ENCODE measurements around the gene ADCY3.

Gene ADCY3

DNA sequence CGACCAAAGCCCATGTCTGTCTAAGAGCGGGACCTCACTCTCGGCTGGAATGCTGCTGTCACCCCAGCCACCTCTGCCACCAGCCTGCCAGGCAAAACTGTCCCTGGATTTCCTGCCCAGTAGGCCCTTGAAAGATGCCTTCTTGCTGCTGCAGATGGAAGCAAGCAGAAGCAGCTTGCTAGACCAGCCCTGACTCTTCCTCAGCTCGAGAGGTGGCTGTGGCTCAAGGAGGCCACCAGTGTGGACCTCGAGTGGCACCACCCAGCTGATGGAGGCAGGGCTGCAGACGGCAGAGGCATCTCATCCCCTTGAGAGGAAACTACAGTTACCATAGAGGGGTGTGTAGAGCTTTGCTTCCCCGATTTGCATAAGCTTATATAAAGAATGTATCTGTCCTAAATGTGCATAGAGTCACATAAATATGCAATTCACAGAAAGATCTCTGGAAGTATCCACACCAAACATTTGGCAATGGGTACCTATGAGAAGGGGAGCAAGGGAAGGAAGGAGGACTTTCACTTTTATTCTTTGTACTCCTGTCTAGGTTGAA, 20.6 kb downstream of the ADCY3 start:
- no peak for DNase-seq

DNA sequence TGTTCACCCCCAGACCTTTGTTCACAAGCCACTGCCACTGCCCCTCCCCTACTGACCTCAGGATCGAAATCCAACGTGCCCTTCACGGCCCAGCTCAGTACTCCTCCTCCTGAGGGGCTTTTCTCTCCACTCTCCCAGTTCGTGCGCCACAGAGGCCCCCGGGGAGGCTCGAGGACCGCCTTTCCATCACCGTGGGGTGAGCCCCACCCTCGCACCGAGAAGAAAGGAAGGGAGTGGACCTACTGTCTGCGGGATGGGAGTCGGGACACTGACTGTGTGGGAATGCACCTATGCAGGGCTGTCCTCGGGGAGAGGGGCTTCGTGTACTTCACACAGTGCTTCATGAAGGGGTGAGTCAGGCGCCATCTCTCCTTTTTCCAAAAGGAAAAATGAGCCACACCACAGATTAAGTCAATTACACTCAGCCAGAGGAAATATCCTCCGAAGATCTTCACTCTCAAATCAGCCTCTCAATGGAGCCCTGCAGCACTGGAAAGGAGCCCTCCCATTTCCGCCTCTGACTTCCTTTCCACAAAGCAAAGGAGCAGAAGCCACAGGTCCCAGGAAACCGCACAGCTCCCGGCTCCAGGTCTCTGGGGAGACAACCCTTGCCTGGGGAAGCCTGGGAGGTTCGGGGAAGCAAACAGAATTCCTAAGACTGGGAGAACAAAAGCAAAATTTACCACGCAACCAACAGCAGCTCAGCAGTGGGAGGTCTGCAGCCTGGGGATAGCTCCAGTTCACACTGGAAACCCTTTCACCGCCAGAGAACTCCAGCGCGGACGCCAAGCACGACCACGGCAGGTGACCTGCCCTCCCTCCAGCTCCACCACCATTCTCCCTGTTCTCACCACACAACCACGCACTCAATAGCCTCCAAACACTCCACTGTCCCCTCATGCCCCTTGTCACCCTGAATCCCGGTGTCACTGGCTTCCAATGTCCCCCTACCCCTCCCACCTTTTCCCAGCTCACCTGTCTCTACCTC, 21.6 kb downstream of the ADCY3 start:
- DNase-seq, result no peak

DNA sequence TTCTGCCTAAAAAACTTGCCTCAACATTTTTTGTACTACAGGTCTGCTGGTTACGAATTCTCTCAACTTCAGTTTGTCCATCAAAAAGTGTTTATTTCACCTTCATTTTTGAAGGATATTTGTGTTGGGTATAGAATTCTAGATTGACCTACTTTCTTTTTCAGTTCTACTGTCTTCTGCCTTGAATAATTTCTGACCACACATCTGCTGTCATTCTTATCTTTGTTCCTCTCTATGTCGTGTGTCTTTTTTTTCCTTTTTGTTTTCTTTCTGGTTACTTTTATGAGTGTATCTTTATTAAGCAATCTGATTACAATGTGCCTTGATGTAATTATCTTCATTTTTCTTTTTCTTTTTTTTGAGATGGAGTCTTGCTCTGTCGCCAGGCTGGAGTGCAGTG, 25.3 kb downstream of the ADCY3 start:
- no peak for DNase-seq

DNA sequence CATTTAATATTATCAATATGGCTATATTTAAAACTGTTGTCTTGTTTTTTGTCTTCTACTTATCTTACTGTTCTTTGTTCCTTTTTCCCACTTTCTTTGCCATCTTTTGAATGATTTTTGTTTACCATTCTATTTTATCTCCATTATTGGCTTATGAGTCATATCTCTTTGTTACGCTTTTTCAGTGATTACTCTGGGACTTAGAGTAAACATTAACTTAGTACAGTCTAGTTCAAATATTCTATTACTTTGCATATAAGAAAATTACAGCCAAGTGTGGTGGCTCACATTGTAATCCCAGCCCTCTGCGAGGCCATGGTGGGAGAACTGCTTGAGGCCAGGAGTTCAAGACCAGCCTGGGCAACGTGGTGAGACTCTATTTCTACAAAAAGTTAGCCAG, 26.1 kb downstream of the ADCY3 start:
- no peak for DNase-seq

DNA sequence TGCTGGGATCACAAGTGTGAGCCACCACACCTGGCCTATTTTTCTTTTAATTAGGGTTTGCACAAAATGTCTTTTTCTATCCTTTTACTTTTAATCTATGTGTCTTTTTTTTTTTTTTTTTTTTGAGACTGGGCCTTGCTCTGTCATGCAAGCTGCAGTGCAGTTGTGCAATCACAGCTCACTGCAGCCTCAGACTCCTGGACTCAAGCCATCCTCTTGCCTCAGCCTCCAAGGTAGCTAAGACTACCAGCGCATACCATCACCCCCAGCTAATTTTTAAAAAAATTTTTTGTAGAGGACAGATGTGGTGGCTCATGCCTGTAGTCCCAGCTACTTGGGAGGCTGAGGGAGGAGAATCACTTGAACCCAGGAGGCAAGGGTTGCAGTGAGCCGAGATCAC, 27.1 kb downstream of the ADCY3 start:
- no peak for DNase-seq

DNA sequence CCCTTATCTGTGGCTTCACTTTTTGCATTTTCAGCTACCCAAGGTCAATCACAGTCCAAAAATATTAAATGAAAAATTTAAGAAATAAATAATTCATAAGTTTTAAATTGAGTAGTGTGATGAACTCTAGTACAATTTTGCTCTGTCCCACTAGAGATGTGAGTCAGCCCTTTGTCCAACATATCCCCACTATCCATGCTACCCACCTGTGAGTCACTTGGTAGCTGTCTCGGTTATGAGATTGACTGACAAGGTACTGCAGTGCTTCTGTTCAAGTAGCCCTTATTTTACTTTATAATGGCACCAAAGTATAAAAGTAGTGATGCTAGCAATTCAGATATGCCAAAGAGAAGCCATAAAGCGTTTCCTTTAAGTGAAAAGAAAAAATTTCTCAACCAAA, 28.8 kb downstream of the ADCY3 start:
- DNase-seq, result no peak

DNA sequence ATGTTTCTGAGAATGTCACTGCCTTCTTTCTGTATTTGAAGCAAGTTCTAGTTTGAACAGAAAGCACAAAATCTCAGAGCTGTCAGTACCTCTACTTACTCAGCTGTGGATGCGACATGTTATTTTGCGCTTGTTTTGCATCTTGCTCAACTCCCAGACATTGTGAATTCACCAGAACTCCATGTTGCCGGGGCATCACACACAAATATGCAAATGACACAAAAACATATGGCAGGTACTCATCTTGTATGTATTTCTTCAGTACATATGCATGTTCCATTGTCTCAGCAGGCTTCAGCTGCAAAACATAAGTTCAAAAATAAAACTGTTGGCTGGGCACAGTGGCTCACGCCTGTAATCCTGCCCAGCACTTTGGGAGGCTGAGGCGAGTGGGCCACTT, 30.8 kb downstream of the ADCY3 start:
- DNase-seq, result no peak

DNA sequence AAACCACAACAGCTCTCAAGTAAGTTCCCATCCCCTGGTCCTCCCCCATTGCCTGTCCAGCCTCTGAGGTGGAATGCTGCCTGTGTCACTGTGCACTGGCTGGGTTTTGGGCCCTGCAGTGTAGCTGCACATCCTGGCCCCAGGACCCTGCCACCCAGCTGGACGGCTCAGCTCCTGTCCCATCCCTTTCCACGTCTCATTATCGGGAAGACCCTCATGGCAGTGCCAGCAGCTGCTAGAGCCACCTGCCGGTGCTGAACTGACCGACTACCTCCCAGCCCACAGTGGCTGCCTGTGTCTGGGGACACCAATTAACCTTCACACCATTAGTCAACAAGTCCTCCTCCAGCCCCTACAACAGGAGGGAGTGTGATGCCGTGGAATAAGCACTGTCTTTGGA, 31.9 kb downstream of the ADCY3 start:
- no peak for DNase-seq

DNA sequence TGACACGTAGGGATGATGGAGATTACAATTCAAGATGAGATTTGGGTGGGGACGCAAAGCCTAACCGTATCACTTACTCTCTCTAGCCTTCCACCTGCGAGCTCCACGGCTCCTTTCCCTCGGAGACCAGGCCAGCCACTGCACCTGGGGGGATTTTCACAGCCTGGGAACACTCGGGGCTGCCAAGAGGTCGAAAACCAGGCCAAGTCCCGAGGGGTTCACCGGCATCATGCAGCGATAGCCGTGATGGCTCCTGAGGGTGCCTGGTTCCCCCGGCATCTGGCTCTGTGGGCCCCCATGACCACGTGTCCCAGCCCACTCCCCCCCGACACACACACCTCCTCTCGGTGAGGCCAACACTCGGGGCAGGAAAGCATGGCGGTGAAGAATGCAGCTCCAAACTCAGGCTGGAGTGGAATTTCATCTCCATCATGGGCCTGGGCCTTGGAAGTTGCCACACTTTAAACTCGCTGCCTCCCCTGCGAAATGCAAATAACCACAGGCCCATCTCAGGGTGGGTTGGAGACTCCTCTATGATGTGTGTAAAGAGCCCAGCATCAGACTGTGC, 32.6 kb downstream of the ADCY3 start:
- no peak for DNase-seq

DNA sequence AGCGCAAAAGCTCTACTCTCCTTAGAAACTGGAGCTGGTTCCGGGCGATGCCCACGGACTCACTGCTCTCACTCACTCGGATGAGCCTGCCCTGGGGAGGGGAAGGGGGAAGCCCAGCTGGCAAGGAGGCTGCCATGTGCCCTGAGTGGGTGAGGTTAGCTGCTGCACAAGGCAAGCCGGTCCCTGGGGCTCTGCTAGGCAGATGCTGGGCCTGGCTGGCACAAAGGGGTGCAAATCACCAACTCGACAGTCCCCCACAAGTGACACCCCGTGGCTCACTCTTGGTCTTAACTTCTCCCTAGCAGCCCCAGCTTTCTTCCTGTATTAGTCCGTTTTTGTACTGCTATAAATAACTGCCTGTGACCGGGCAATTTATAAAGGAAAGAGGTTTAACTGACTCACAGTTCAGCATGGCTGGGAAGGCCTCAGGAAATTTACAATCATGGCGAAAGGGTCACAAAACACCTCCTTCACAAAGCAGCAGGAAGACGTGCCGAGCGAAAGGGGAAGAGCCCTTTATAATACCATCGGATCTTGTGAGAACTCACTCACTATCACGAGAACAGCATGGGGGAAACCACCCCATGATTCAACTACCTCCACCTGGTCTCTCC, 33.2 kb downstream of the ADCY3 start:
- no peak for DNase-seq

DNA sequence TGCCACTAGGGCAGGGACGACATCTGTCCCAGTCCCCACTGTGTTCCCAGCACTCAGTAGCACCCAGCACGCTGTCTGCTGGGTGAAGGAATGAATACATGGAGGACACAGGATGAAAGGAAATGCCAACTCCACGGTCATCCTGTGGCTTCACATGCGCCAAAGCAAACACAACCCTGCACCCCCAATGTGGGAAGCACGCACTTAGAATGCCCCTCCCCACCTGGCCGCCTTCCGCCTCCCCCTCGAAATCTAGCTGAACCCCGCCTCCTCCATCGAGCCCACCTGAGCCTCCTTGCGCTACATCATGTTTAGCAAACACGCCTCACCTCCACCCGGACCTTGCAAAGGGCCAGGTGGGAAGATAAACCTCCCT, 33.9 kb downstream of the ADCY3 start:
- DNase-seq, result no peak

DNA sequence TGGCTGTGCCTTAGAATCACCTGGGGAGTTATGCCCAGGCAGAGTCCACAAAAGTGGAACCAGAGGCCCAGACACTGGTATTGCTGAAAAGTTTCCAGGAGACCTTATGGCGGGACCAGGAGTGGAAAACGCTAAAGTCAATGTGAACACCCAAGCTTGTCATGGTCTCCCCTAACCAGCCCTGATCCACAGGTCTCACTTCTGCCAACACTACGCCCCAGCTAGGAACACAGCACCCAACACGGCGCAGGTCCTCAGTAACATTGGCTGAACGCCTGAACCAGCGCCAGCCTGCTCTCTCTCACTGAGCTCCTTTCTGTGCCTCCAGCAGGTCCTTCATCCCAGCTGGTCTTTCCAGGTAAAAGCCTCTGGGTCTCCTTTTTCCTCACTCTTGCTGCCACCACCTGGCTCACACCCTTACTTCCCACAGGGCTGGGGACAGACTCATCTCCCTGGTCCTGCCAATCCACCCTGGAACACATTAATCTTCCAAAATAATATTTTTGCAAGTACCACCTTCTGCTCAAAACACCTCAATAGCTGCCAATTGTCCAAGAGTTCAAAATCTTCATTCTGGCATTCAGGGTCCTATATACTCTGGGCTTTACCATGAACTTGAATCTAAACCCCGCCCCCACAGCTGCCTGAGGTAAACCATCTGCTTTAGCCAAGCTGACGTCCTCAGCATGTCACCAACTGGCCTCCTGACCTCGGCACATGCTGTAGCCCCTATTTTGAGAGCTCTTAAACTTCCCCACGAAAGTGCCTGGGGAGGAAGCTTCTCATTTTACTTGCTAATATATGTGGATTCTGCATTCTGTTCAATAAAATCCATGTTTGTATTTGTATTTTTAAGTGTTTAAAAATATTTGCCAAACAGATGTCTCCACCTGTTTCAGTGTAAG, 34.6 kb downstream of the ADCY3 start:
- no peak for DNase-seq

DNA sequence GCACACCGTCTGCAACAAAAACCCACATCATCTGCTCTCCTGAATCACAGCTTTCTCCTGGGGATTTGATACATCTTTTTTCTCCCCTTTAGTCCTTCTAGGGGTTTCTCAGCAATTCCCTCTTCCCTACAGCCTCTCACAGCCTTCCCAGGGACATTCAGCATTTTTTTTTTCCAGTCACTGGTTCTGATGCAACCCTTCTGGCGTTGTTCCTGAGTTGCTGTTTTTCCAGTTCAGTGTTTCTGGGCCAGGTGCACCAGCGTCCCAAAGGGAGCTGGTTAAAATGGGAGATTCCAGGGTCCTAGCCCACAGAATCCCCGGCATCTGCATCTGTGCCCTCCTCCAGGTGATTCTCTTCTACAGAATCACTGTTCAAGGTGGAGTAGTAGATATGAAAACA, 36.1 kb downstream of the ADCY3 start:
- DNase-seq, result no peak

DNA sequence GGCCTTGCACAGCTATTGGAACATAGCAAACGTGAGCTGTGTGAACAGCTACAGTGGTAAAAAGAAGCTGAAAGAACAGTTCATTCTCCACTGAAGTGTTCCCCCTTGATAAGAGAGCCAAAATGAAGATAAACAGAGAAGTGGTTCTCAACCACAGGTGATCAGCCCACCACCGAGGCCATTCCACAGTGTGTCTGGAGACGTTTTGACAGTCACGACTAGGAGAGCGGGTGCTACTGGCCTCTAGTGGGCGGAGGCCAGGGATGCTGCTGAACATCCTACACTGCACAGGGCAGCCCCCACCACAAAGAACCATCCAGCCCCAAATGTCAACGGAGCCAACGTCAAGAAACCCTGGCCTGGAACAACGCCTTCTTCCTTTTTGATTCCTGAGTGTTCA, 38.4 kb downstream of the ADCY3 start:
- DNase-seq, result no peak

DNA sequence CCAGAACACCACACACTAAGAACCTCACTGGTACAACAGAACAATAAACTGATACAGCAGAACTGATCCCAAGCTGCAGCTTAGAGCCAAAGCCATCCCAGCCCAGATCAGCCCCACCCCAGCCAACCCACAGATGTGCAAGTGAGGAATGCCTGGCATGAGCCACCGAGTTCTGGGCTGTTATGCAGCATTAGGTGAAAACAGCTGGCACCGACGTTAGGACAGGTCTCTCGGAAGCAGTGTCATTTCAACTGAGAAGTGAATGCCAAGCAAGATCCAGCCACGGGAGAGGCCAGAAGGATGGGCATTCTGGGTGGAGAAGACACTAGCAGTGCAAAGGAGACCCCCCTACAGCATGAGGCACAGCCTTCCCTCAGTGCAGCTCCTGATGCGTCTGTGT, 38.9 kb downstream of the ADCY3 start:
- no peak for DNase-seq

DNA sequence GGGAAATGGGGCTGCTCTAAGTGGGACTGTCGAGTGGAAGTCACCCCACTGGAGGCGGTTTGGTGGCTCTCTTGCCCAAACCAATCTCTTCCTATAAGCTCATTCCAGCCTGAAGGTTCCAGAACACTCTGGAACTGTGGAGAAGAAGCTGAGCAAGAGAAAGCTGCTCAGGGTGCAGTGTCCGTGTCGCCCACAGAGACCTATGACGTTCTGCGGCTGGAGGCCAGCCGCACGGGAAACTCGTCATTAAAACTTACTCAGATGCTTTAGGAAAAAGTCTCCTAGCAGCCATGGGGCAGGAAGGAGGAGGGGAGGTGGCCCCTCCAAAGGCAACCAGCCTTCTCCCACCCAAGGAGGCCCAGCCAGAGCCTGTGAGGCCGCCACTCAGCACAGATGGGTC, 41.7 kb downstream of the ADCY3 start:
- DNase-seq, result no peak

DNA sequence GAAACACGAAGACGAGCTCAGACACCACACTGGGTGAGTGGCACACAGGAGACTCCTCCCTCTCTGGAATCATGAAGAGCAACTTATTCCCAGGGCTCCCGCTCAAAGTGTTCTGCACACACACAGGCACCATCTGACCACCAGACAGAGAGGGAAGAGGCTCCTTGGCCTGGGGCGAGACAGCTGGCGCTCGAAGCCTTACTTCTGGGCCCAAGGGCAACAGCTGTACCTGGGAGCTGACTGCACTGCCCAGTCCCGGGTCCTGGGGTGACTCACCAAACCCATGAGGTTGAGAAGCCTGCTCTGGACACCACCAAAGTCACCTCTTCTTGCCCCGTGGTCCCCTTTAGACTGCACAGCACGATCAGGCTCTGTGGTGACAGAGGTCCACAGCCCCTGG, 42.4 kb downstream of the ADCY3 start:
- DNase-seq, result no peak

DNA sequence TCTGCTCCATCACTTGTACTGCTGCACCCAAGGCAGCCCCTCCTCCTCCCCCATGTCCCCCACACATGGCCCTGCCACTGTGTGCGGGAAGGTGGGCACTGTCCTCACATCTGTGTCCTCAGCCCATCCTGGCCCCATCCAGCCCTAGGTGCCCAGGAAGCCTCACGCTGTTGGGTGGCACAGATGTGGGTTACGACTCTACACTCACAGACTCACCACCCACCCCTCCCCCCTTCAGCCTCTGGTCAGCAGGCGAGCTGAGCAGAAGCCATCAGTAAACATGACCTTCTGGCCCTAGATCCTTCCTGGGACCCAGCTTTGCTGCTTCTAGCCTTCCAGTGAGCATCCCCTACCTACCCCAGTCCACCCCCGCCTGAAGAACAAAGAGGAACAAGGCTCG, 43.0 kb downstream of the ADCY3 start:
- DNase-seq, result no peak

DNA sequence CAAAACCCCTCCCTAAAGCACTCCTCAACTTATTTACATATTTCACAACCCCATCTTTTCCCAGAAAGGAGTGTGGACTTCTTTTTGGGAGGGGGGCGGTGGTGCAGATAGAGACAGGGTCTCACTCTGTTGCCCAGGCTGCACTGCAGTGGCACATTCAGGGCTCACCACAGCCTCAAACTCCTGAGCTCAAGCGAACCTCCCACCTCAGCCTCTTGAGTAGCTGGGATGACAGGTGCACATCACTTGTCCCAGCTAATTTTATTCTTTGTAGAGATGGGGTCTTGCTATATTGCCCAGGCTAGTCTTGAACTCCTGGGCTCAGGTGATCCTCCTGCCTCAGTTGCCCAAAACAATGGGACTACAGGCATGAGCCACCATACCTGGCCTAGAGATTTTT, 44.1 kb downstream of the ADCY3 start:
- DNase-seq, result no peak

DNA sequence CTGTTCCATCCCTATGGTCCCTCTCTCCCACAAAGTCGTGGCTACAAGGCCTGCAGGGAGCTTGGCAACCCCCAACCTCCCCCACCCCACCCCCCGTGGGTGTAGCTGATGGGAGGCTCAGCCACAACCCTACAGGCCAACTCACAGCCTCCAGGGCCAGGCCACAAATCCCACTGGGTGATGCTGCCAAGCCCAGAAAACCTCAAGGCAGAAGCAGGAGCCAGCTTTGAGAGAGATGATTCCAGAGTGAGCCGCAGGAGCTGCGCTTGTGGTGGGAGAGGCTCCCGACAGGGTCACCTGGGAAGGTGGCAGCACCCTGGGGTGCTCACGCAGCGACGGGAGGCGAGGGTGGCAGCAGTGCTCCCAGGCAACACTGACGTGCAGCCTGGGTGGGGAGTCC, 44.8 kb downstream of the ADCY3 start:
- no peak for DNase-seq

DNA sequence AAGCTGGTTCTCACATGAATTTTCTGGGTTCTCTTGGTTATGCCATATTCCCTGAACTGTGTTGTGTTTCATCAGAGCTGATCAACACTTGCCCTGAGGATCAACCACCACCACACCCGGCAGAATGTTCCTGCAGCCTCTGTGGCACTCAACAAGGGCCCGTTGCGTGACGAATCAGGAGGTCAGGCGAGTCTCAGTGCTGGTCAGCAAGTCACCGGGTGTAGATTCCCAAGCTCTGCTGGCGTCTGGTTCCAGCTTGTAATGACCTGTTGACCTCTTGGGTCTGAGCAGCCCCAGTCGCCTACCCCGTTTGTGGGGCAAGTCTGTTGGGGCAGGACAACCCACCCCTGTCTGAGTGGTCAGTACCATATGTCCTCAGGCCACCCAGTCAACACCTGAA, 46.0 kb downstream of the ADCY3 start:
- DNase-seq, result no peak

DNA sequence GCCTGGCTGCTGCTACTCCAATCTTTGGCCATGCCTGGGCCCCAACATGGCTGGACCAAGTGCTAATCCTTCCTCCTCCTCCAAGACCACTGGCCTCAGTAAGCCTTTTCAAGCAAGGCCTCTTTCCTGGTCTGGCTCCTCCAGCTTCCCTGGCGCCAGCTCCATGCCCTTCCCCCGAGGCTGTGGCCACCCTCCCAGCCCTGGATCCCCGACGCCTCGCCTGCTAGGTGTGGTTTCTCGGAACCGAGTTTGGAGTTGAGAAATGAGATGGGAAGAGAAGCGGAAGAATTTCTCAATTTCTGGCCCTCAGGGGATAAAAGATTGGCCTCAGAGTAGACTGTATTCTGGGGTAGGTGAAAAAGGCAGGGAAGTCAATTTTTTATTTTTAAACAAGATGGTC, 46.4 kb downstream of the ADCY3 start:
- DNase-seq, result no peak

All from activated CD4-positive, alpha-beta T cell treated with anti-CD3 and anti-CD28 coated beads, Interleukin-2, amount 50 U/mL, for 1 hour (primary cell).